GM21367 (cell line): ENCODE results near the gene PAEP.

Source experiments
- ATAC-seq: cut with Tn5 transposase; IDR thresholded peaks from one replicate; pipeline ENCODE4 v1.9.1; 2021; ENCODE audit not compliant: unreplicated experiment

PAEP gene

GRCh38 chr9:135591506-135592330 is 30.2 kb downstream of the PAEP start:
- ATAC-seq: no peak

GRCh38 chr9:135592331-135592590 is 30.7 kb downstream of the PAEP start:
- ATAC-seq: no peak

GRCh38 chr9:135592625-135593024 is 31.1 kb downstream of the PAEP start:
- ATAC-seq: no peak

GRCh38 chr9:135596211-135596610 is 34.7 kb downstream of the PAEP start:
- no peak for ATAC-seq

GRCh38 chr9:135600296-135600817 is 38.8 kb downstream of the PAEP start:
- no peak for ATAC-seq

- ATAC-seq: no peak
These were observed 40.4 kb downstream of the PAEP start for GRCh38 chr9:135601988-135602387.

- ATAC-seq: no peak
These were observed 41.4 kb downstream of the PAEP start for GRCh38 chr9:135602789-135603481.

- no peak for ATAC-seq
These were observed 43.1 kb downstream of the PAEP start for GRCh38 chr9:135604437-135605237.

GRCh38 chr9:135605238-135605781 is 43.8 kb downstream of the PAEP start:
- no peak for ATAC-seq

GRCh38 chr9:135606885-135607259 is 45.3 kb downstream of the PAEP start:
- no peak for ATAC-seq

- ATAC-seq: no peak
These were observed 46.1 kb downstream of the PAEP start for GRCh38 chr9:135607401-135608293.

- ATAC-seq: no peak
These were observed 46.9 kb downstream of the PAEP start for GRCh38 chr9:135608294-135608998.

GRCh38 chr9:135608999-135609317 is 47.4 kb downstream of the PAEP start:
- ATAC-seq: no peak

- ATAC-seq: no peak
These were observed 47.9 kb downstream of the PAEP start for GRCh38 chr9:135609366-135609955.

GRCh38 chr9:135610290-135611141 is 49.0 kb downstream of the PAEP start:
- ATAC-seq: no peak

GRCh38 chr9:135611142-135611874 is 49.8 kb downstream of the PAEP start:
- no peak for ATAC-seq

GRCh38 chr9:135611875-135612209 is 50.3 kb downstream of the PAEP start:
- ATAC-seq: no peak

- ATAC-seq: no peak
These were observed 50.9 kb downstream of the PAEP start for GRCh38 chr9:135612437-135612836.
